ENCODE results near the gene CLMN. TPM values are rescaled to one million over a fixed set of nuclear protein-coding genes. Genes with fewer than 3 reads are reported as not detected.
A peak's percentile ranks its signal among the peaks of the same experiment; 100 is the strongest.

The CLMN gene
- total and polyA plus RNA-seq, 2 experiments from 2014 or later = 3.2 to 5.7 TPM

- TF ChIP-seq CREB1 (CRISPR knock-in tag; IDR thresholded peaks at IDR 0.05; ENCODE audit: low read depth) (no peak), EZH2 (IDR thresholded peaks at IDR 0.05; ENCODE audit: low read depth, unreplicated experiment) (no peak), ZNF114 (CRISPR knock-in tag; IDR thresholded peaks at IDR 0.05) (no peak), REST (IDR thresholded peaks at IDR 0.05; ENCODE audit: unreplicated experiment) (no peak), ZNF331 (CRISPR knock-in tag; IDR thresholded peaks at IDR 0.05; ENCODE audit: low read depth) (no peak), NANOG (IDR thresholded peaks at IDR 0.05; ENCODE audit: borderline replicate concordance) (no peak), CTCF (conservative IDR thresholded peaks at IDR 0.05; ENCODE audit: low read depth in 2 of 2) (no peak), JUNB (IDR thresholded peaks at IDR 0.05; ENCODE audit: unreplicated experiment) (no peak), STAT1 (IDR thresholded peaks at IDR 0.05; ENCODE audit: unreplicated experiment) (no peak), POLR2AphosphoS5 (IDR thresholded peaks at IDR 0.05; ENCODE audit: low read depth) (no peak)
- TF ChIP-seq, protein P1, sequence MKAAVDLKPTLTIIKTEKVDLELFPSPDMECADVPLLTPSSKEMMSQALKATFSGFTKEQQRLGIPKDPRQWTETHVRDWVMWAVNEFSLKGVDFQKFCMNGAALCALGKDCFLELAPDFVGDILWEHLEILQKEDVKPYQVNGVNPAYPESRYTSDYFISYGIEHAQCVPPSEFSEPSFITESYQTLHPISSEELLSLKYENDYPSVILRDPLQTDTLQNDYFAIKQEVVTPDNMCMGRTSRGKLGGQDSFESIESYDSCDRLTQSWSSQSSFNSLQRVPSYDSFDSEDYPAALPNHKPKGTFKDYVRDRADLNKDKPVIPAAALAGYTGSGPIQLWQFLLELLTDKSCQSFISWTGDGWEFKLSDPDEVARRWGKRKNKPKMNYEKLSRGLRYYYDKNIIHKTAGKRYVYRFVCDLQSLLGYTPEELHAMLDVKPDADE (IDR thresholded peaks at IDR 0.05) = no peak
- TF ChIP-seq, protein P2, sequence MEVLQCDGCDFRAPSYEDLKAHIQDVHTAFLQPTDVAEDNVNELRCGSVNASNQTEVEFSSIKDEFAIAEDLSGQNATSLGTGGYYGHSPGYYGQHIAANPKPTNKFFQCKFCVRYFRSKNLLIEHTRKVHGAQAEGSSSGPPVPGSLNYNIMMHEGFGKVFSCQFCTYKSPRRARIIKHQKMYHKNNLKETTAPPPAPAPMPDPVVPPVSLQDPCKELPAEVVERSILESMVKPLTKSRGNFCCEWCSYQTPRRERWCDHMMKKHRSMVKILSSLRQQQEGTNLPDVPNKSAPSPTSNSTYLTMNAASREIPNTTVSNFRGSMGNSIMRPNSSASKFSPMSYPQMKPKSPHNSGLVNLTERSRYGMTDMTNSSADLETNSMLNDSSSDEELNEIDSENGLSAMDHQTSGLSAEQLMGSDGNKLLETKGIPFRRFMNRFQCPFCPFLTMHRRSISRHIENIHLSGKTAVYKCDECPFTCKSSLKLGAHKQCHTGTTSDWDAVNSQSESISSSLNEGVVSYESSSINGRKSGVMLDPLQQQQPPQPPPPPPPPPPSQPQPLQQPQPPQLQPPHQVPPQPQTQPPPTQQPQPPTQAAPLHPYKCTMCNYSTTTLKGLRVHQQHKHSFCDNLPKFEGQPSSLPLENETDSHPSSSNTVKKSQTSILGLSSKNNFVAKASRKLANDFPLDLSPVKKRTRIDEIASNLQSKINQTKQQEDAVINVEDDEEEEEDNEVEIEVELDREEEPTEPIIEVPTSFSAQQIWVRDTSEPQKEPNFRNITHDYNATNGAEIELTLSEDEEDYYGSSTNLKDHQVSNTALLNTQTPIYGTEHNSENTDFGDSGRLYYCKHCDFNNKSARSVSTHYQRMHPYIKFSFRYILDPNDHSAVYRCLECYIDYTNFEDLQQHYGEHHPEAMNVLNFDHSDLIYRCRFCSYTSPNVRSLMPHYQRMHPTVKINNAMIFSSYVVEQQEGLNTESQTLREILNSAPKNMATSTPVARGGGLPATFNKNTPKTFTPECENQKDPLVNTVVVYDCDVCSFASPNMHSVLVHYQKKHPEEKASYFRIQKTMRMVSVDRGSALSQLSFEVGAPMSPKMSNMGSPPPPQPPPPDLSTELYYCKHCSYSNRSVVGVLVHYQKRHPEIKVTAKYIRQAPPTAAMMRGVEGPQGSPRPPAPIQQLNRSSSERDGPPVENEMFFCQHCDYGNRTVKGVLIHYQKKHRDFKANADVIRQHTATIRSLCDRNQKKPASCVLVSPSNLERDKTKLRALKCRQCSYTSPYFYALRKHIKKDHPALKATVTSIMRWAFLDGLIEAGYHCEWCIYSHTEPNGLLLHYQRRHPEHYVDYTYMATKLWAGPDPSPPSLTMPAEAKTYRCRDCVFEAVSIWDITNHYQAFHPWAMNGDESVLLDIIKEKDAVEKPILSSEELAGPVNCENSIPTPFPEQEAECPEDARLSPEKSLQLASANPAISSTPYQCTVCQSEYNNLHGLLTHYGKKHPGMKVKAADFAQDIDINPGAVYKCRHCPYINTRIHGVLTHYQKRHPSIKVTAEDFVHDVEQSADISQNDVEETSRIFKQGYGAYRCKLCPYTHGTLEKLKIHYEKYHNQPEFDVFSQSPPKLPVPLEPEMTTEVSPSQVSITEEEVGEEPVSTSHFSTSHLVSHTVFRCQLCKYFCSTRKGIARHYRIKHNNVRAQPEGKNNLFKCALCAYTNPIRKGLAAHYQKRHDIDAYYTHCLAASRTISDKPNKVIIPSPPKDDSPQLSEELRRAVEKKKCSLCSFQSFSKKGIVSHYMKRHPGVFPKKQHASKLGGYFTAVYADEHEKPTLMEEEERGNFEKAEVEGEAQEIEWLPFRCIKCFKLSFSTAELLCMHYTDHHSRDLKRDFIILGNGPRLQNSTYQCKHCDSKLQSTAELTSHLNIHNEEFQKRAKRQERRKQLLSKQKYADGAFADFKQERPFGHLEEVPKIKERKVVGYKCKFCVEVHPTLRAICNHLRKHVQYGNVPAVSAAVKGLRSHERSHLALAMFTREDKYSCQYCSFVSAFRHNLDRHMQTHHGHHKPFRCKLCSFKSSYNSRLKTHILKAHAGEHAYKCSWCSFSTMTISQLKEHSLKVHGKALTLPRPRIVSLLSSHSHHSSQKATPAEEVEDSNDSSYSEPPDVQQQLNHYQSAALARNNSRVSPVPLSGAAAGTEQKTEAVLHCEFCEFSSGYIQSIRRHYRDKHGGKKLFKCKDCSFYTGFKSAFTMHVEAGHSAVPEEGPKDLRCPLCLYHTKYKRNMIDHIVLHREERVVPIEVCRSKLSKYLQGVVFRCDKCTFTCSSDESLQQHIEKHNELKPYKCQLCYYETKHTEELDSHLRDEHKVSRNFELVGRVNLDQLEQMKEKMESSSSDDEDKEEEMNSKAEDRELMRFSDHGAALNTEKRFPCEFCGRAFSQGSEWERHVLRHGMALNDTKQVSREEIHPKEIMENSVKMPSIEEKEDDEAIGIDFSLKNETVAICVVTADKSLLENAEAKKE (CRISPR knock-in tag; IDR thresholded peaks at IDR 0.05) = no peak
- H3K27ac Mint-ChIP-seq = no peak overlapping the region
- Histone ChIP-seq H3K4me3 (no peak overlapping the region), H3K27me3 (ENCODE audit: insufficient read depth) (no peaks in the 10 kb centered on the region), H3K9me2 (ENCODE audit: insufficient read depth) (no peaks in the 10 kb centered on the region), H3K36me3 (ENCODE audit: insufficient read depth) (no peaks in the 10 kb centered on the region), H4K20me1 (replicated peaks; ENCODE audit: insufficient read depth) (no peaks in the 10 kb centered on the region), H3K79me2 (replicated peaks; ENCODE audit: insufficient read depth) (no peaks in the 10 kb centered on the region), H3K4me2 (0 out of 2 replicates have a peak overlapping the region, but pooled peaks have one; percentile 53), H3K4me1 (ENCODE audit: insufficient read depth) (peaks cover 27% of the 10 kb centered on the region), H3K27ac (ENCODE audit: low read depth) (no peak overlapping the region), H3F3A (replicated peaks; ENCODE audit: low read depth) (0 out of 2 replicates have a peak, but pooled peaks cover 2% of the 10 kb centered on the region), H2AFZ (no peak overlapping the region)
- peaks cover 8% of the 10 kb centered on the region for H3K27me3 Mint-ChIP-seq (ENCODE audit: insufficient read depth, low read depth, poor library complexity)
- H3K9me3 Mint-ChIP-seq = no peaks in the 10 kb centered on the region
- H3K4me1 Mint-ChIP-seq = peaks cover 58% of the 10 kb centered on the region
- H3K4me3 Mint-ChIP-seq = no peak overlapping the region
- ATAC-seq (no peak), DNase-seq (ENCODE audit: low spot score) (no peak)
- H3K36me3 Mint-ChIP-seq (ENCODE audit: low read depth) = no peaks in the 10 kb centered on the region
These were observed 65.4 kb downstream of the CLMN start for GRCh38 chr14:95254288-95254687.
